Measurements from ENCODE around the gene ALDH3A2.

Gene ALDH3A2

GRCh38 chr17:19648475-19649273 is at the start of gene ALDH3A2:
Gene ALDH3A2, plus strand, starts transcription at chr17:19648751. Its CDS starts 221 bp downstream, at chr17:19648972.
- H3K4me2 ChIP-seq: peak within 1 kb of the TSS; percentile 81 to 99 (median 89)
- H3K36me3 ChIP-seq: peaks cover 12 to 23% (median 17%) of the 10 kb centered on the region in 11 experiments; a peak in 19 of 22 replicates
- peak within 1 kb of the TSS; percentile 80 to 95 (median 92) for H3K27ac ChIP-seq
- H3K4me3 ChIP-seq: peak within 1 kb of the TSS; percentile 62 to 82 (median 72)
- peak within 1 kb of the TSS; percentile 82 to 91 (median 87) for H3K9ac ChIP-seq
- no peak for TF ChIP-seq Cebpa-rat (IDR thresholded peaks at IDR 0.05)
- H3K9me3 ChIP-seq (replicated peaks in 1 of 11): peaks cover 0 to 11% (median 8%) of the 10 kb centered on the region in 11 experiments; a peak in 16 of 22 replicates
- peaks cover 28 to 49% (median 47%) of the 10 kb centered on the region in 10 experiments for H3K4me1 ChIP-seq
- no peaks in the 10 kb centered on the region for H3K27me3 ChIP-seq
- no peaks in the 10 kb centered on the region for H4K20me1 ChIP-seq

- no peaks in the 10 kb centered on the region for H3K9me3 ChIP-seq (replicated peaks in 1 of 11)
- peaks cover 0 to 6% (median 0%) of the 10 kb centered on the region in 10 experiments; a peak in 2 of 20 replicates for H3K4me1 ChIP-seq
- no peak overlapping the region for H3K9ac ChIP-seq
- no peak overlapping the region for H3K4me3 ChIP-seq
- no peak for TF ChIP-seq Cebpa-rat (IDR thresholded peaks at IDR 0.05)
- H3K27ac ChIP-seq: no peak overlapping the region
- no peaks in the 10 kb centered on the region for H4K20me1 ChIP-seq
- H3K36me3 ChIP-seq: no peaks in the 10 kb centered on the region
- no peaks in the 10 kb centered on the region for H3K27me3 ChIP-seq
- H3K4me2 ChIP-seq: no peak overlapping the region
Measured at GRCh38 chr17:19610311-19610710, 38.2 kb upstream of the ALDH3A2 start.

- no peaks in the 10 kb centered on the region for H3K36me3 ChIP-seq
- no peak overlapping the region for H3K4me3 ChIP-seq
- H4K20me1 ChIP-seq: no peaks in the 10 kb centered on the region
- H3K9ac ChIP-seq: no peak overlapping the region
- H3K27ac ChIP-seq: no peak overlapping the region
- no peaks in the 10 kb centered on the region for H3K27me3 ChIP-seq
- peak overlapping the region in 2 of 11 experiments; percentile 14 to 29; a peak in 3 of 22 replicates for H3K4me2 ChIP-seq
- no peak for TF ChIP-seq Cebpa-rat (IDR thresholded peaks at IDR 0.05)
- H3K4me1 ChIP-seq: peaks cover 0 to 6% (median 0%) of the 10 kb centered on the region in 10 experiments; a peak in 2 of 20 replicates
- no peaks in the 10 kb centered on the region for H3K9me3 ChIP-seq (replicated peaks in 1 of 11)
Measured at GRCh38 chr17:19610879-19611278, 37.7 kb upstream of the ALDH3A2 start.

GRCh38 chr17:19613979-19614378 is 34.6 kb upstream of the ALDH3A2 start:
- peaks cover 0 to 6% (median 0%) of the 10 kb centered on the region in 10 experiments; a peak in 2 of 20 replicates for H3K4me1 ChIP-seq
- H3K4me2 ChIP-seq: no peak overlapping the region
- H3K9me3 ChIP-seq (replicated peaks in 1 of 11): peaks cover 20 to 24% (median 24%) of the 10 kb centered on the region in 11 experiments
- TF ChIP-seq Cebpa-rat (IDR thresholded peaks at IDR 0.05): no peak
- no peaks in the 10 kb centered on the region for H4K20me1 ChIP-seq
- H3K27me3 ChIP-seq: no peaks in the 10 kb centered on the region
- H3K36me3 ChIP-seq: no peaks in the 10 kb centered on the region
- no peak overlapping the region for H3K9ac ChIP-seq
- H3K4me3 ChIP-seq: no peak overlapping the region
- H3K27ac ChIP-seq: no peak overlapping the region

- H3K27ac ChIP-seq: no peak overlapping the region
- H4K20me1 ChIP-seq: no peaks in the 10 kb centered on the region
- no peak for TF ChIP-seq Cebpa-rat (IDR thresholded peaks at IDR 0.05)
- H3K9me3 ChIP-seq (replicated peaks in 1 of 11): peaks cover 29 to 33% (median 33%) of the 10 kb centered on the region in 11 experiments
- no peak overlapping the region for H3K4me2 ChIP-seq
- H3K36me3 ChIP-seq: 0 out of 22 replicates have a peak, but pooled peaks cover 0 to 4% (median 0%) of the 10 kb centered on the region in 11 experiments
- no peak overlapping the region for H3K4me3 ChIP-seq
- no peaks in the 10 kb centered on the region for H3K27me3 ChIP-seq
- H3K4me1 ChIP-seq: peaks cover 0 to 6% (median 0%) of the 10 kb centered on the region in 10 experiments; a peak in 2 of 20 replicates
- no peak overlapping the region for H3K9ac ChIP-seq
Measured at GRCh38 chr17:19614900-19615299, 33.7 kb upstream of the ALDH3A2 start.

GRCh38 chr17:19618015-19618414 is 30.5 kb upstream of the ALDH3A2 start:
- no peak for TF ChIP-seq Cebpa-rat (IDR thresholded peaks at IDR 0.05)
- Histone ChIP-seq H3K4me1 (no peaks in the 10 kb centered on the region), H3K4me3 (no peak overlapping the region), H3K9me3 (replicated peaks in 1 of 11) (peaks cover 53 to 64% (median 59%) of the 10 kb centered on the region in 11 experiments), H4K20me1 (no peaks in the 10 kb centered on the region), H3K27ac (no peak overlapping the region), H3K9ac (no peak overlapping the region), H3K36me3 (0 out of 22 replicates have a peak, but pooled peaks cover 0 to 4% (median 0%) of the 10 kb centered on the region in 11 experiments), H3K4me2 (no peak overlapping the region), H3K27me3 (no peaks in the 10 kb centered on the region)

GRCh38 chr17:19619705-19620325 is 28.7 kb upstream of the ALDH3A2 start:
- Histone ChIP-seq H3K9me3 (replicated peaks in 1 of 11) (peaks cover 53 to 65% (median 59%) of the 10 kb centered on the region in 11 experiments), H3K27ac (no peak overlapping the region), H3K4me1 (no peaks in the 10 kb centered on the region), H3K9ac (no peak overlapping the region), H4K20me1 (no peaks in the 10 kb centered on the region), H3K4me3 (no peak overlapping the region), H3K36me3 (0 out of 22 replicates have a peak, but pooled peaks cover 0 to 4% (median 0%) of the 10 kb centered on the region in 11 experiments), H3K27me3 (no peaks in the 10 kb centered on the region), H3K4me2 (no peak overlapping the region)
- TF ChIP-seq Cebpa-rat (IDR thresholded peaks at IDR 0.05): no peak

- Histone ChIP-seq H3K27ac (no peak overlapping the region), H4K20me1 (no peaks in the 10 kb centered on the region), H3K4me2 (no peak overlapping the region), H3K36me3 (0 out of 22 replicates have a peak, but pooled peaks cover 0 to 4% (median 0%) of the 10 kb centered on the region in 11 experiments), H3K4me3 (no peak overlapping the region), H3K27me3 (no peaks in the 10 kb centered on the region), H3K9me3 (replicated peaks in 1 of 11) (peaks cover 52 to 68% (median 59%) of the 10 kb centered on the region in 11 experiments), H3K4me1 (no peaks in the 10 kb centered on the region), H3K9ac (no peak overlapping the region)
- TF ChIP-seq Cebpa-rat (IDR thresholded peaks at IDR 0.05): no peak
Measured at GRCh38 chr17:19621697-19622096, 26.9 kb upstream of the ALDH3A2 start.

- Histone ChIP-seq H3K4me3 (no peak overlapping the region), H3K27ac (no peak overlapping the region), H3K4me2 (no peak overlapping the region), H3K9me3 (replicated peaks in 1 of 11) (peaks cover 9 to 25% (median 15%) of the 10 kb centered on the region in 11 experiments), H3K9ac (no peak overlapping the region), H3K27me3 (no peaks in the 10 kb centered on the region), H3K36me3 (no peaks in the 10 kb centered on the region), H4K20me1 (no peaks in the 10 kb centered on the region), H3K4me1 (no peaks in the 10 kb centered on the region)
- TF ChIP-seq Cebpa-rat (IDR thresholded peaks at IDR 0.05): no peak
Measured at GRCh38 chr17:19626079-19626478, 22.5 kb upstream of the ALDH3A2 start.

Measured in BLaER1 treated with 17β-estradiol and CSF1 and Interleukin-3, amounts not matched to agents 10 nM and 100 nM (cell line).